Measurements from ENCODE around the gene POLD3. TPM values are rescaled to one million over a fixed set of nuclear protein-coding genes. Genes with fewer than 3 reads are reported as not detected.
"Not testable (repeated sequence)": the region's sequence is repeated elsewhere in the genome, so short reads cannot be mapped to it uniquely, and the experiment has no call there.

Gene POLD3
- polyA plus RNA-seq, 3 donors, result 6.7 to 9.5 (median 8.2) TPM

- WGBS, 3 donors, result 66 to 85% (median 68%) methylated on average over 6 of the region's 6 CpGs
- no peak overlapping the region for H3K27ac ChIP-seq (ENCODE audit: low read depth, low read length)
Measured at GRCh38 chr11:74577624-74578396, 14.6 kb upstream of the POLD3 start.

GRCh38 chr11:74579577-74580270, 12.7 kb upstream of the POLD3 start:
- 78 to 79% (median 78%) methylated on average over 6 of the region's 6 CpGs for WGBS, 3 donors
- H3K27ac ChIP-seq (ENCODE audit: low read depth, low read length), result no peak overlapping the region

- H3K27ac ChIP-seq (ENCODE audit: low read depth, low read length), result no peak overlapping the region
- 40 to 96% (median 93%) methylated on average over 4 of the region's 4 CpGs for WGBS, 3 donors
Measured at GRCh38 chr11:74581954-74582547, 10.3 kb upstream of the POLD3 start.

GRCh38 chr11:74583024-74583624, 9.3 kb upstream of the POLD3 start:
- WGBS, 3 donors, result 73 to 78% (median 76%) methylated on average over 3 of the region's 3 CpGs

GRCh38 chr11:74590492-74590891, 1.9 kb upstream of the POLD3 start:
- WGBS, 3 donors, result 85 to 90% (median 88%) methylated on average over 6 to 7 of the region's 7 CpGs
- not testable (repeated sequence) for H3K27ac ChIP-seq (ENCODE audit: low read depth, low read length)

More at GRCh38 chr11:74583024-74583624, 9.3 kb upstream of the POLD3 start:
- H3K27ac ChIP-seq (ENCODE audit: low read depth, low read length), result no peak overlapping the region

GRCh38 chr11:74592063-74592440, 330 bp upstream of the POLD3 start:
- no peak overlapping the region for H3K27ac ChIP-seq (ENCODE audit: low read depth, low read length)
- WGBS, 3 donors, result 7 to 16% (median 9%) methylated on average over 7 of the region's 7 CpGs

GRCh38 chr11:74593463-74593862, 1.1 kb downstream of the POLD3 start:
- H3K27ac ChIP-seq (ENCODE audit: low read depth, low read length), result peak overlapping the region; percentile 72
- WGBS, 3 donors, result 0 to 6% (median 4%) methylated on average over 1 of the region's 1 CpG

- no peak overlapping the region for H3K27ac ChIP-seq (ENCODE audit: low read depth, low read length)
- WGBS, 3 donors, result 88 to 93% (median 89%) methylated on average over 4 of the region's 4 CpGs
Measured at GRCh38 chr11:74602637-74603556, 10.5 kb downstream of the POLD3 start.

- 93 to 94% (median 93%) methylated on average over 1 of the region's 1 CpG for WGBS, 3 donors
- H3K27ac ChIP-seq (ENCODE audit: low read depth, low read length), result no peak overlapping the region
Measured at GRCh38 chr11:74603845-74604244, 11.5 kb downstream of the POLD3 start.

GRCh38 chr11:74604311-74604710, 11.9 kb downstream of the POLD3 start:
- H3K27ac ChIP-seq (ENCODE audit: low read depth, low read length), result no peak overlapping the region

- WGBS, 3 donors, result 71 to 83% (median 78%) methylated on average over 5 of the region's 5 CpGs
- H3K27ac ChIP-seq (ENCODE audit: low read depth, low read length), result no peak overlapping the region
Measured at GRCh38 chr11:74605403-74605802, 13.0 kb downstream of the POLD3 start.

- 76 to 89% (median 83%) methylated on average over 4 of the region's 4 CpGs for WGBS, 3 donors
Measured at GRCh38 chr11:74608431-74608830, 16.0 kb downstream of the POLD3 start.

GRCh38 chr11:74611369-74611861, 19.0 kb downstream of the POLD3 start:
- WGBS, 3 donors, result 42 to 61% (median 59%) methylated on average over 2 of the region's 2 CpGs

More at GRCh38 chr11:74608431-74608830, 16.0 kb downstream of the POLD3 start:
- no peak overlapping the region for H3K27ac ChIP-seq (ENCODE audit: low read depth, low read length)

GRCh38 chr11:74612877-74613276, 20.5 kb downstream of the POLD3 start:
- no peak overlapping the region for H3K27ac ChIP-seq (ENCODE audit: low read depth, low read length)
- 57 to 89% (median 77%) methylated on average over 3 of the region's 3 CpGs for WGBS, 3 donors

More at GRCh38 chr11:74611369-74611861, 19.0 kb downstream of the POLD3 start:
- H3K27ac ChIP-seq (ENCODE audit: low read depth, low read length), result no peak overlapping the region

GRCh38 chr11:74615311-74615710, 22.9 kb downstream of the POLD3 start:
- H3K27ac ChIP-seq (ENCODE audit: low read depth, low read length), result no peak overlapping the region
- WGBS, 3 donors, result 90 to 94% (median 92%) methylated on average over 1 of the region's 1 CpG

GRCh38 chr11:74615988-74616387, 23.6 kb downstream of the POLD3 start:
- 78 to 98% (median 92%) methylated on average over 3 of the region's 3 CpGs for WGBS, 3 donors
- H3K27ac ChIP-seq (ENCODE audit: low read depth, low read length), result no peak overlapping the region

- WGBS, 3 donors, result 90 to 94% (median 90%) methylated on average over 2 of the region's 2 CpGs
- no peak overlapping the region for H3K27ac ChIP-seq (ENCODE audit: low read depth, low read length)
Measured at GRCh38 chr11:74620531-74620930, 28.1 kb downstream of the POLD3 start.

- no peak overlapping the region for H3K27ac ChIP-seq (ENCODE audit: low read depth, low read length)
- 68 to 89% (median 88%) methylated on average over 4 of the region's 4 CpGs for WGBS, 3 donors
Measured at GRCh38 chr11:74626130-74626529, 33.7 kb downstream of the POLD3 start.
